ENCODE results near the gene ITGA3. TPM values are rescaled to one million over a fixed set of nuclear protein-coding genes. Genes with fewer than 3 reads are reported as not detected.

ITGA3 gene
- total RNA-seq, 1 experiment from 2014 or later, result 22.5 TPM

DNA sequence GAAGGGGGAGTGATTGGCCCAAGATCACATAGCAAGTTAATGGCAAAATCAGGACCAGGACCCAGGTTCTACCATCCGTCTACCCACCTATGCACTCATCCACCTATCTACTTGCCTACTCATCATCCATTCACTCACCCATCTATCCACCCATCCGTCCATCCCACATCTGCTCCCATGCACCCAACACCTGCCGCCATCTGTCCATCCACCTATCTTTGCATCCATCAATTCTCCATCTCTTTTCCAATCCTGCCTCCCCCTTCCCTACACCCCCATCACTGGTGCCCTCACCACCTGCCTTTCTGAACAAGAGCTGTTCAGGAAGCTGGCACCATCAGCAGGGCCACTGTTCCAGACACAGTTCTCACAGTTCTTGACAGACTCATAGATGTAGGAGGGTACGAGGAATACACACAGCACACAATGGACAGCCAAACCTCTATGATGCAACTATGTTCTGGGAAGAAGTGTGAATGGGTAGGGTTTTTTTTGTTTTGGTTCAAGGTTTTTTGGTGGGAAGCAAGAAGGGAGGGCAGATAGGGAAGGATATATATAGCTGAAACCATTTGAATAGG lies 69.6 kb downstream of the ITGA3 start:
- Histone ChIP-seq H3K56ac (ENCODE audit: insufficient read length, low read depth, low read length) (no peak overlapping the region), H2BK15ac (ENCODE audit: low read depth, low read length) (no peak overlapping the region)
- no CpG with 5 or more reads among the region's 4 CpGs for WGBS (ENCODE audit: extremely low coverage, insufficient read length, low lambda C conversion rate)

More for the DNA sequence above, 69.6 kb downstream of the ITGA3 start:
- H3K36me3 Mint-ChIP-seq (ENCODE audit: insufficient read depth in 1 of 3, low read depth in 3 of 3), result peaks cover 0 to 2% (median 0%) of the 10 kb centered on the region in 3 experiments; a peak in 1 of 7 replicates
- H3K9me3 Mint-ChIP-seq, result no peaks in the 10 kb centered on the region
- Histone ChIP-seq H2BK5ac (ENCODE audit: insufficient read length, low read length) (no peak overlapping the region), H3K4me2 (ENCODE audit: insufficient read depth, insufficient read length, low read length) (no peak overlapping the region), H3K9me3 (ENCODE audit: control insufficient read depth, low read depth, low read length) (no peaks in the 10 kb centered on the region), H2BK20ac (ENCODE audit: low read depth, low read length, poor library complexity, severe bottlenecking) (no peak overlapping the region), H3K23me2 (ENCODE audit: insufficient read length, low read depth, low read length, poor library complexity, severe bottlenecking) (peaks cover 8% of the 10 kb centered on the region), H3K27ac (ENCODE audit: insufficient read length, low read depth, low read length) (no peak overlapping the region), H3K18ac (ENCODE audit: insufficient read length, low read depth, low read length) (no peak overlapping the region), H3T11ph (ENCODE audit: low read length) (no peak overlapping the region), H4K20me1 (ENCODE audit: control insufficient read depth, insufficient read depth, insufficient read length) (no peaks in the 10 kb centered on the region), H3K4ac (ENCODE audit: low read depth, low read length) (no peak overlapping the region), H2BK120ac (ENCODE audit: low read depth, low read length, poor library complexity, severe bottlenecking) (no peak overlapping the region), H4K8ac (replicated peaks; ENCODE audit: insufficient read length, low read depth, low read length) (no peak overlapping the region), H4K5ac (ENCODE audit: insufficient read length, low read depth, low read length) (no peak overlapping the region), H3K14ac (ENCODE audit: insufficient read depth, low read length) (no peak overlapping the region), H3K23ac (ENCODE audit: insufficient read length, low read depth, low read length) (no peak overlapping the region), H3K79me1 (ENCODE audit: insufficient read depth, low read depth, low read length, poor library complexity, severe bottlenecking) (no peaks in the 10 kb centered on the region), H4K91ac (ENCODE audit: insufficient read length, low read depth, low read length) (no peak overlapping the region), H2AFZ (ENCODE audit: low read length) (no peak overlapping the region), H3K27me3 (ENCODE audit: insufficient read depth, low read length) (no peaks in the 10 kb centered on the region; the same call in 1 of the 2 replicates), H2BK12ac (ENCODE audit: insufficient read length, low read depth, low read length) (no peak overlapping the region), H3K79me2 (ENCODE audit: insufficient read depth, low read length) (no peaks in the 10 kb centered on the region), H2AK5ac (ENCODE audit: insufficient read length, low read length) (no peak overlapping the region), H3K9ac (ENCODE audit: extremely low read depth, insufficient read length, low read length) (no peak overlapping the region), H3K4me1 (ENCODE audit: insufficient read depth, low read length) (peaks cover 3% of the 10 kb centered on the region; the same call in 1 of the 2 replicates)
- H3K27ac Mint-ChIP-seq, result no peak overlapping the region
- peaks cover 36% of the 10 kb centered on the region for H3K27me3 Mint-ChIP-seq (ENCODE audit: low read depth)
- H3K4me1 Mint-ChIP-seq, result peaks cover 35 to 54% of the 10 kb centered on the region in 2 experiments
- TF ChIP-seq, protein P1, sequence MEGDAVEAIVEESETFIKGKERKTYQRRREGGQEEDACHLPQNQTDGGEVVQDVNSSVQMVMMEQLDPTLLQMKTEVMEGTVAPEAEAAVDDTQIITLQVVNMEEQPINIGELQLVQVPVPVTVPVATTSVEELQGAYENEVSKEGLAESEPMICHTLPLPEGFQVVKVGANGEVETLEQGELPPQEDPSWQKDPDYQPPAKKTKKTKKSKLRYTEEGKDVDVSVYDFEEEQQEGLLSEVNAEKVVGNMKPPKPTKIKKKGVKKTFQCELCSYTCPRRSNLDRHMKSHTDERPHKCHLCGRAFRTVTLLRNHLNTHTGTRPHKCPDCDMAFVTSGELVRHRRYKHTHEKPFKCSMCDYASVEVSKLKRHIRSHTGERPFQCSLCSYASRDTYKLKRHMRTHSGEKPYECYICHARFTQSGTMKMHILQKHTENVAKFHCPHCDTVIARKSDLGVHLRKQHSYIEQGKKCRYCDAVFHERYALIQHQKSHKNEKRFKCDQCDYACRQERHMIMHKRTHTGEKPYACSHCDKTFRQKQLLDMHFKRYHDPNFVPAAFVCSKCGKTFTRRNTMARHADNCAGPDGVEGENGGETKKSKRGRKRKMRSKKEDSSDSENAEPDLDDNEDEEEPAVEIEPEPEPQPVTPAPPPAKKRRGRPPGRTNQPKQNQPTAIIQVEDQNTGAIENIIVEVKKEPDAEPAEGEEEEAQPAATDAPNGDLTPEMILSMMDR (conservative IDR thresholded peaks at IDR 0.05), result no peak
- no peak overlapping the region; a peak in 1 of 5 replicates for H3K4me3 Mint-ChIP-seq
- DNase-seq, result no peak
